NCI-H1048 (cell line): ENCODE measurements around the gene DEFB110.

ENCODE experiments used
- DNase-seq: peaks from one replicate; lab custom pipeline; 2025; lab: John Stamatoyannopoulos, UW

The DEFB110 gene

GRCh38 chr6:50021894-50022293, at the start of gene DEFB110:
TSS of gene DEFB110 (minus strand) at chr6:50021994. CDS start at chr6:50021935, 59 bp downstream.
- no peak for DNase-seq

GRCh38 chr6:50070101-50070500, 48.3 kb upstream of the DEFB110 start:
- DNase-seq = no peak

DNA sequence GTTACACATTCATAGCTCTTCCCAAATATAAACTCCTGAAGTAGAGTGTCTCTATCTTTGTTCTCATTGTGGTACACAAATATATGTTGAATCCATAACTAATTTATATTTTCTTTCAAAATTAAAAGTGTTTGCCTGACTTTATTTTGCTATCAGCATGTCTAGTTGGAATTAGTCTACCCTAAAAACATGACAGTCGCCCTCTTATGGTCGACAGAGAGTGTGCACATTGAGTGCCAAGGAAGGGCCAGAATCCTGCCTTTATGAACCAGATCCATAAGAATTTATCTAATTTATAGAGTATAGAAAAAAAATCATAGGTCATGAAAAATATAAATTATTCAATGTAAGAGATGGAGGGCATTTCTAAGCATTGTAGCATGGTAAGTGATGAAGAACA, 40.3 kb upstream of the DEFB110 start:
- DNase-seq = no peak

DNA sequence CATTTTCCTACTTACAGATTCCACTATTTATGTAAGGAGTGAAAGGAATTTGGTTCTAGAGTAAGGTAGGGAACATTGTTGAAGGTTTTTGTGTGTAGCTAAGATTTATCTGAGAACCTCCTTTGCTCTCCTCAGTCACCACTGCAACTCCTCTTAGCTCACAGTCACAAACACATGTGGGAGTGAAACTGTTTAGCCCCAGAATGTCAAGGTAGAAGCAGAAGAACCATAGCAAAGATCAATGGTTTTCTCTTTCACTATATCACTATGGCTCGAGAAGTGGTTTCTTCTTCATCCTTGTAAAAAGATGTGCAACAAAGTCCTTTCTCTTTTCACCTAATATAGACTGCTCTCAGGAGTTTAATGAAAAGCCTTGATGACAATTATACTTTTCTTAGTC, 34.4 kb upstream of the DEFB110 start:
- no peak for DNase-seq

GRCh38 chr6:50049829-50050228, 28.0 kb upstream of the DEFB110 start, which contains the start of gene DEFB112:
TSS of gene DEFB112 (minus strand) at chr6:50049929. CDS start at chr6:50049869, 60 bp downstream.
- no peak for DNase-seq

GRCh38 chr6:50047026-50047425, 25.2 kb upstream of the DEFB110 start:
- DNase-seq = no peak

DNA sequence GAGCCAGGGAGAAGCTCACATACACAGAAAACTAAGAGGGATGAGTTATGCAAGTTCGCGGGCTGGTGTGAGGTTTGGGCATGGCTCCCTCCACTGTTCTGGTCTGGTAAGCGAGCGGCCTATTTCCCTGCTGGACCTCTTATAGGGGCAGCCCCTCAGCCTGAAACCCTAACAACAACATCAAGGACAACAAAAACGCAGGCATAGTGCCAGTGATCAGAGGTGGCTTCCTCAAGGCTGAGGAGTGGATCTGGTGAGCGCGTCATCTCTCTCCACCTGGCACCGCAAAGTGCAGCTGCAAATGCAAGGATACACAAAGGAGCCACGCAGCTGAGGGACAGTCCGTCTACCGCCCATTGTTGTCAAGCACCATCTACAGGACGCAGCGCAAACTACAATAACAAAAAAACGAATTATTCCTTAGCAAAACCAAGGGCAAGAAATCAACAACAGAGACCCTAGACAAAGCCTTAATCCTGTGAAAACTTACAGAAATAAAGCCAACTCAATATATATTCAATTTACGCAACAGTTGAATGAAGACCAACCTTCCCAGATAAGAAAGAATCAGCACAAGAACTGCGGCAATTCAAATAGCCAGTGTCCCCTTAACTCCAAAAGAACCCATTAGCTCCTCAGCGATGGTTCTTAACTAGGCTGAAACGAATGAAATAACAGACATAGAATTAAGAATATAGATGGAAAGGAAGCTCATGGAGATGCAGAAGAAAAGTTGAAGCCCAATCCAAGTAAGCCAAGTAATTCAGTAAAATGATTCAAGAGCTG, 9.2 kb upstream of the DEFB110 start:
- no peak for DNase-seq

DNA sequence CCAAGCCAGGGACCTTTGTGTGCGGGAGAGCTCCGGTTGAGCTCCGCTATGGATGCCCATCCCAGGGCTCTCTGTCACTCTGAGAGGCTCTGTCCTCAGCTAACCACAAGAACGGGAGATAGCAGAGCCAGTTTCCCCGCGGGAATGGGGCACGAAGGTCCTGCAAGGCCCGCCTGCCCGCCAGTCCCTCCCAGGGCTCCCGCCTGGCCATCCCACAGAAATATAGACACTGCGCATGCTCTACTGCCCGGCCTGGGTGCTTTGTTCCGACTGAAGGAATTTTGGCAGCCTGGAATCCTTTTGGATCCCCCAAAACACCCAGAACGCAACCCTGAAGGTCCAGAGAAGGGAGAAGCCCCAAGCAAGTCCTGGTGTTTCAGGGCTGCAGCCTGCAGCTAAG, 8.6 kb upstream of the DEFB110 start:
- DNase-seq = no peak

GRCh38 chr6:50025258-50025657, 3.5 kb upstream of the DEFB110 start:
- DNase-seq = no peak

GRCh38 chr6:50007819-50008218, 14.0 kb downstream of the DEFB110 start:
- no peak for DNase-seq

GRCh38 chr6:50003139-50003538, 18.7 kb downstream of the DEFB110 start:
- no peak for DNase-seq

DNA sequence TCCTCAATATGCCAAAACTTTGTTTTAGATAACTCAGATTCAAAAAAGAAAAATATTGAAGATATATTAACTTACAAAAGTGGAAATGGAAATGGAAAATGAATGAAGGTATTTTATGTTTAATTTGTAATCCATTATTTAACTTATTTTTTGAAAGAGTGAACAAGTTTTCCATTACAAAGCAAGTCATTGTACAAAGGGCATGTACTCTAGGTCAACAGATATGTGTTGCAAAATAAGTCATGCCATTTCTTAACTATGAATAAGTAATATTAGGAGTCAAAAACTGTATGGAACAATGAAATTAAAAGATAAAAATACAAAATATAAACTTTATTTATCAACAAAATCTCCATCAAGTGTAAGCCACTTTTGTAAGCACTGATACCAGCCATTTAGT, 26.5 kb downstream of the DEFB110 start:
- DNase-seq = no peak

DNA sequence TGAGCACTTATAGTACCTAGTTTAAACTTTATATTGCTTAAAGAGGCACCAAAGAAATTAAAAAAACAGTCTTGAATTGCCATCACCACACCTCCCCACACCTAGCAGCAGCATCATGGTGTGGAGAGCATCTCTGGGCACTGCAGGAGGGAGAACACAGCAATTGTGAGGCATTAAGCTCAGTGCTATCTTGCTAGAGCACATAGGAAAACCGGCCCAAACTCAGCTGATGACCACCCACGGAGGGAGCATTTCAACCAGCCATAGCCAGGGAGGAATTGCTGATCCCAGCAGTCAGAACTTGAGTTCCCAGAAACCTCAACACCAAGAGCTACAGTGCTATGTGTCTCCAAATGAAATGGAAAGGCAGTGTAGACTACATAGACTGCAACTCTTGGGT, 32.9 kb downstream of the DEFB110 start:
- no peak for DNase-seq

- no peak for DNase-seq
Measured at GRCh38 chr6:49987749-49988148, 34.0 kb downstream of the DEFB110 start.

GRCh38 chr6:49986551-49986950, 35.2 kb downstream of the DEFB110 start:
- no peak for DNase-seq

DNA sequence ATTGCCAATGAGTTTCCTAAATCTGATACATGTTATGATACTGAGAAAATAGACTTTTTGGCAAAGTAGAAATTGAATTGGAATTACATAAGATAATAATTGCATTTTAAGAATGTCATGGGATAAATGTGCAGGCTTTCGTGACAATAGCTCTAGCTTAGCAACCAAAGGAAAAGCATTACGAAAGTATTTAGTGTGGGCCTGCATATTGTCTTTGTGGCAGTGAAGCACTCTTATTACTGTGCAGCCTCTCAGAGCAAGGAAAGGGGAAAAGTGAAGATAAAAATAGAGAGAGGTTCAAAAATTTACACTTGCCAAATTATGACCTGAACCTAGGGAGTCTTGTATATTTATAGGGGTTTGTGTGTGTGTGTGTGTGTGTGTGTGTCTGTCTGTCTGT, 39.7 kb downstream of the DEFB110 start:
- no peak for DNase-seq

- DNase-seq = no peak
Measured at GRCh38 chr6:49980898-49981297, 40.9 kb downstream of the DEFB110 start.

DNA sequence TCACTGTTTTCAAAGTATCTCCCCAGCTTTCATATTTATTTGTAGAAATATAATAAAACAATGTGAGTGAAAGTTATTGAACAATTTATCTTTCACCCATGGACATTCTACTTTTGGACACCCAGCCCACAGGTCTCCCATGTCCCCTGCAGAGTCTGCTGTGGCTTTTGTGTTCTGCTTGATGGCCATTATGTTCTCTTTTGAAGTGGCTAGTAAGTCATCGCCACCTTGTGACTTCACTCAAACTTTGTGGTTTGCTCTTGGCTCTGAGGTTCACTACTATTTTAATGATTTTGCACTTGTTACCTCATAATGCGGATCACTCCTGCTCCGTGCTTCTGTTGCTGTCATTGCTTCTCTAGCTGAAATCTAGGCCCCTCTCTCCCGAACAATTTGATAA, 42.2 kb downstream of the DEFB110 start:
- DNase-seq = no peak

DNA sequence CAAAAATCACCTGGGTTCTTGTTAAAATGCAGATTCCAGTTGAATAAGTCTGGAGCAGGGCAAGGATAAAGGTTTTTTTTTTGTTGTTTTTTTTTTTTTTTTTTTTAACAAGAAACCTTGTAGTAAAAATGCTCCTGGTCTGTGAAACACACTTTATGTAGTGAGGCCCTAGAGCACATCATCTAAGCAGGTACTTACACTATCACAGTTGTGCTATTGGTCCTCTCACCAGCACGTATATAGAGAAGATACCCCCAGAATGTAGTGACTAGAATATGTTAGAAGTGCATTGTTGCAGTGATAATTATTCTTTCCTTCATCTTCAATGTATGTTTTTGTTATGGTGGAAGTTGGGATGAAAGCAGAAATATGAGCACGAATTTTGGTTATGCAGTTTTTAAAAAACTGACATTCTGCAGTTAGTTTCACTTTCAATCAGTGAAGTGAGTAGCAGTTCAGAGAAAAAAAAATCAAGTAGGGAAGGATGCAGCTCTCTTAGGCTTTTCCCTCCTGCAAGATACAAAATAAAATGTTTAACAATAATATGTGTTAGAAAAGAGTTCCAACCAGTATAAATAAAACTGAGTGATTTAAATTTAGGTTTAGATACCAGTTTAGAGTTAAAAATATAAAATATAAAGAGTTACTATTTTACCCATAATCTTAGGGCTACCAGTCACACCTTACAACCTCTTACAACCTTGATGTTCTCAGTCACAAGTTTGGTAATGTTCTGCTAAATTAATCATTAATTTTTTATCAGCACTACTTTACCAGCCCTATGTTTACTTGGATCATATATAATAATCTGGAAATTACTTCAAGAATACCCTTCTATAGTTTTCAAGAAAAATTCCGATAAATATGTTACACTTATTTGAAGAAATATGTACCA, 43.2 kb downstream of the DEFB110 start:
- DNase-seq = no peak

GRCh38 chr6:49969605-49970004, 52.2 kb downstream of the DEFB110 start, which contains the start of gene DEFB113:
TSS of gene DEFB113 (minus strand) at chr6:49969625. CDS start at chr6:49969625, 0 bp downstream.
- DNase-seq = no peak
